HG02943 (cell line): ENCODE results near the gene P2RX4.
"Not testable (repeated sequence)": the region's sequence is repeated elsewhere in the genome, so short reads cannot be mapped to it uniquely, and the experiment has no call there.

Experiments
- ATAC-seq: cut with Tn5 transposase; IDR thresholded peaks from one replicate; pipeline ENCODE4 v1.9.1; 2021; ENCODE audit warnings: mild to moderate bottlenecking, low read depth, moderate library complexity; ENCODE audit not compliant: unreplicated experiment

P2RX4 gene

GRCh38 chr12:121187501-121187900 lies 22.4 kb upstream of the P2RX4 start:
- ATAC-seq, result no peak

GRCh38 chr12:121188227-121188626 lies 21.7 kb upstream of the P2RX4 start:
- ATAC-seq, result no peak

GRCh38 chr12:121189131-121189530 lies 20.8 kb upstream of the P2RX4 start:
- ATAC-seq, result no peak

- ATAC-seq, result no peak
Measured at GRCh38 chr12:121189619-121190155, 20.2 kb upstream of the P2RX4 start.

GRCh38 chr12:121190523-121191031 lies 19.4 kb upstream of the P2RX4 start:
- no peak for ATAC-seq

GRCh38 chr12:121191151-121191550 lies 18.8 kb upstream of the P2RX4 start:
- ATAC-seq, result no peak

GRCh38 chr12:121196902-121197301 lies 13.0 kb upstream of the P2RX4 start:
- no peak for ATAC-seq

GRCh38 chr12:121198949-121199348 lies 11.0 kb upstream of the P2RX4 start:
- ATAC-seq, result no peak

GRCh38 chr12:121201140-121201539 lies 8.8 kb upstream of the P2RX4 start:
- ATAC-seq, result not testable (repeated sequence)

- no peak for ATAC-seq
Measured at GRCh38 chr12:121202407-121203355, 7.2 kb upstream of the P2RX4 start.

- ATAC-seq, result no peak
Measured at GRCh38 chr12:121203482-121203881, 6.4 kb upstream of the P2RX4 start.

- ATAC-seq, result no peak
Measured at GRCh38 chr12:121205491-121205890, 4.4 kb upstream of the P2RX4 start.

- not testable (repeated sequence) for ATAC-seq
Measured at GRCh38 chr12:121208571-121208970, 1.4 kb upstream of the P2RX4 start.

GRCh38 chr12:121209221-121209620 lies 708 bp upstream of the P2RX4 start:
- no peak for ATAC-seq

- no peak for ATAC-seq
Measured at GRCh38 chr12:121212875-121213274, 2.9 kb downstream of the P2RX4 start.

GRCh38 chr12:121214166-121214777 lies 4.3 kb downstream of the P2RX4 start:
- no peak for ATAC-seq

- no peak for ATAC-seq
Measured at GRCh38 chr12:121214855-121215745, 5.2 kb downstream of the P2RX4 start.

GRCh38 chr12:121216102-121216501 lies 6.2 kb downstream of the P2RX4 start:
- ATAC-seq, result no peak

- no peak for ATAC-seq
Measured at GRCh38 chr12:121217063-121217462, 7.1 kb downstream of the P2RX4 start.

- ATAC-seq, result no peak
Measured at GRCh38 chr12:121217761-121218160, 7.8 kb downstream of the P2RX4 start.
